D721Med (cell line): ENCODE data around the gene SEC61A2.
"Not testable (repeated sequence)": the region's sequence is repeated elsewhere in the genome, so short reads cannot be mapped to it uniquely, and the experiment has no call there.

Experiments
- DNase-seq: peaks from one replicate; pipeline ENCODE4 v3.0.0; 2011; ENCODE audit warnings: low spot score; ENCODE audit not compliant: insufficient read length
- FAIRE-seq: peaks from 2 replicates; lab custom pipeline; 2011; peaks lifted over from hg19 to GRCh38; lab: Jason Lieb, UNC
- TF ChIP-seq, protein P1 (sequence below): IDR thresholded peaks from 2 replicates; pipeline ENCODE4 v1.5.1; 2012; ENCODE audit warnings: mild to moderate bottlenecking, control low read depth; ENCODE audit not compliant: insufficient read depth; ENCODE audit errors: missing control alignments

SEC61A2 gene

GRCh38 chr10:12129222-12130111, at the start of gene SEC61A2:
Gene SEC61A2, plus strand, starts transcription at chr10:12129677. Its CDS starts 111 bp downstream, at chr10:12129788.
- FAIRE-seq (no peak), DNase-seq (peak; percentile 98)

DNA sequence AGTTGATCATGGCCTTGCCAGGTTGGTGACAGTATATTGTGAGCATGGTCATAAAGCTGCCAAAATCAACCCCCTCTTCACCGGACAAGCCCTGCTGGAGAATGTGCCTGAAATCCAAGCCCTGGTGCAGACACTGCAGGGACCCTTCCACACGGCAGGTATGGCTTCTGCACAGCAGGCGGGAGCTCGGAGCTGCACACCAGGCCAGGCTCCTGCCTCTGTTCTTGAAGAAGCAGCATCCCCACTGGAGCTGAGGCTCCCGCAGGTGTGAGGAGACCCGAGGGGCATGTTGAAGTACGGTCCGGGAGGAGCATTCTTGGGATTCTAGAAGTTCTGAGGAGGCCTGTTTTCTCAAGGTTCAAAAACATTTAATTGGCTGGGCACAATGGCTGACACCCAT, 48.0 kb upstream of the SEC61A2 start:
- DNase-seq (no peak), FAIRE-seq (no peak)
- TF ChIP-seq, protein P1, sequence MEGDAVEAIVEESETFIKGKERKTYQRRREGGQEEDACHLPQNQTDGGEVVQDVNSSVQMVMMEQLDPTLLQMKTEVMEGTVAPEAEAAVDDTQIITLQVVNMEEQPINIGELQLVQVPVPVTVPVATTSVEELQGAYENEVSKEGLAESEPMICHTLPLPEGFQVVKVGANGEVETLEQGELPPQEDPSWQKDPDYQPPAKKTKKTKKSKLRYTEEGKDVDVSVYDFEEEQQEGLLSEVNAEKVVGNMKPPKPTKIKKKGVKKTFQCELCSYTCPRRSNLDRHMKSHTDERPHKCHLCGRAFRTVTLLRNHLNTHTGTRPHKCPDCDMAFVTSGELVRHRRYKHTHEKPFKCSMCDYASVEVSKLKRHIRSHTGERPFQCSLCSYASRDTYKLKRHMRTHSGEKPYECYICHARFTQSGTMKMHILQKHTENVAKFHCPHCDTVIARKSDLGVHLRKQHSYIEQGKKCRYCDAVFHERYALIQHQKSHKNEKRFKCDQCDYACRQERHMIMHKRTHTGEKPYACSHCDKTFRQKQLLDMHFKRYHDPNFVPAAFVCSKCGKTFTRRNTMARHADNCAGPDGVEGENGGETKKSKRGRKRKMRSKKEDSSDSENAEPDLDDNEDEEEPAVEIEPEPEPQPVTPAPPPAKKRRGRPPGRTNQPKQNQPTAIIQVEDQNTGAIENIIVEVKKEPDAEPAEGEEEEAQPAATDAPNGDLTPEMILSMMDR = no peak

More at GRCh38 chr10:12129222-12130111, at the start of gene SEC61A2:
- TF ChIP-seq, protein P1 = no peak

- FAIRE-seq (no peak), DNase-seq (no peak)
- TF ChIP-seq, protein P1 = no peak
Observed at GRCh38 chr10:12081879-12082557, 47.5 kb upstream of the SEC61A2 start.

GRCh38 chr10:12088919-12089318, 40.6 kb upstream of the SEC61A2 start:
- no peak for FAIRE-seq
- TF ChIP-seq, protein P1 = no peak
- no peak for DNase-seq

DNA sequence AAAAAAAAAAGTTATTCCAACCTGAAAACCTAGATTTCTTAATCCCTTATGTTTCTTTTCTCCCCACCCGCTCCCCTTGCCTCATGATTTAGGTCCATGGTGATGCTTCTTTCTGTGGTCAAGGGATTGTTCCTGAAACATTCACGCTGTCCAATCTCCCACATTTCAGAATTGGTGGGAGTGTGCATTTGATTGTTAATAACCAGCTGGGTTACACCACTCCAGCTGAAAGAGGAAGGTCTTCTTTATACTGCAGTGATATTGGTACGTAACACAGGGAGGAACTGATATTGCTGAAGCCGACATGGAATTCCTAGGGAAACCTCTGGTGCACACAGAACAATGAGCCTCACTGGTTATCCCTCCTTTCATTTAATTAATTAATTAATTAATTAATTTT, 38.1 kb upstream of the SEC61A2 start:
- FAIRE-seq (no peak), DNase-seq (no peak)
- TF ChIP-seq, protein P1 = no peak

DNA sequence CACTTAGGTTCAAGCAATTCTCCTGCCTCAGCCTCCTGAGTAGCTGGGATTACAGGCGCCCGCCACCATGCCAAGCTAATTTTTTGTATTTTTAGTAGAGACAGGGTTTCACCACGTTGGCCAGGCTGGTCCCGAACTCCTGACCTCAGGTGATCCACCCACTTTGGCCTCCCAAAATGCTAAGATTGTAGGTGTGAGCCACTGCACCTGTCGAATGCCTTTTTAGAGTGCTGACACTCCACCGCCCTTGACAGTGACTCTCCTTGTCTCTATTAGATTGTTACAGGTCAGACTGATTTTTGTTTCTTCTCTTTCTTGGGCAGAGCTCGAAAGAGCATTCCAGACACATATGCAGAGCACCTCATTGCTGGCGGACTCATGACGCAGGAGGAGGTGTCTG, 32.1 kb upstream of the SEC61A2 start:
- not testable (repeated sequence) for FAIRE-seq, DNase-seq

GRCh38 chr10:12097791-12098190, 31.7 kb upstream of the SEC61A2 start:
- FAIRE-seq = no peak
- TF ChIP-seq, protein P1 = no peak
- no peak for DNase-seq
